PC-3 (cell line): ENCODE measurements around the gene APIP. TPM values are rescaled to one million over a fixed set of nuclear protein-coding genes. Genes with fewer than 3 reads are reported as not detected.

Experiments used
- ATAC-seq: fragments of 200-7000 bp; cut with Tn5 transposase; 2 replicates; pipeline ENCODE4 v1.9.1; 2020; ENCODE audit warnings: mild to moderate bottlenecking, moderate library complexity
- BruUV-seq: library from RNA; stranded (reverse); fragments of 400-500 nt; replicated peaks from 2 replicates; lab custom pipeline; 2021; lab: Mats Ljungman, UMichigan
- CTCF ChIA-PET: fragments of 300-600 bp; sonication (Branson Sonifier 250); formaldehyde crosslinking; loops from one replicate; lab custom pipeline; 2022; ENCODE audit warnings: antibody characterized with exemption; lab: Charles Lee
- POLR2A ChIA-PET: fragments of 300-600 bp; sonication (Branson Sonifier 250); formaldehyde crosslinking; loops from one replicate; lab custom pipeline; 2022; ENCODE audit warnings: antibody characterized with exemption; ENCODE audit not compliant: unreplicated experiment; lab: Charles Lee
- DNase-seq: peaks from one replicate; pipeline ENCODE4 v3.0.0-alpha.2; 2015
- H2AFZ ChIP-seq: fragments of 300-600 bp; sonication (generic); 2 replicates; pipeline ENCODE4 v1.6.0; 2016; ENCODE audit warnings: antibody characterized with exemption, low read length
- H3F3A ChIP-seq: fragments of 300-600 bp; sonication (generic); one replicate; pipeline ENCODE4 v1.6.0; 2017; ENCODE audit warnings: antibody characterized with exemption, low read length, control low read depth, mild to moderate bottlenecking; ENCODE audit not compliant: unreplicated experiment
- H3K27ac ChIP-seq: fragments of 300-600 bp; sonication (generic); 2 replicates; pipeline ENCODE4 v1.5.1; 2016; ENCODE audit warnings: mild to moderate bottlenecking, low read length
- H3K27me3 ChIP-seq: fragments of 300-600 bp; sonication (generic); 2 replicates; pipeline ENCODE4 v1.6.1; 2016; ENCODE audit warnings: low read length, mixed read lengths
- H3K36me3 ChIP-seq: fragments of 300-600 bp; sonication (generic); 2 replicates; pipeline ENCODE4 v1.6.1; 2016; ENCODE audit warnings: low read depth, mixed run types, low read length, mixed read lengths
- H3K4me1 ChIP-seq: fragments of 300-600 bp; sonication (generic); 2 replicates; pipeline ENCODE4 v1.5.1; 2016; ENCODE audit warnings: low read length; ENCODE audit not compliant: insufficient read depth
- H3K4me2 ChIP-seq: fragments of 300-600 bp; sonication (generic); 2 replicates; pipeline ENCODE4 v1.6.0; 2016; ENCODE audit warnings: low read length
- H3K4me3 ChIP-seq: fragments of 300-600 bp; sonication (generic); 2 replicates; pipeline ENCODE4 v1.5.1; 2016; ENCODE audit warnings: mild to moderate bottlenecking, low read length, mixed read lengths
- H3K79me2 ChIP-seq: fragments of 300-600 bp; sonication (generic); 2 replicates; pipeline ENCODE4 v1.6.1; 2017; ENCODE audit warnings: low read length, mixed read lengths
- H3K9ac ChIP-seq: fragments of 300-600 bp; sonication (generic); 2 replicates; pipeline ENCODE4 v1.6.0; 2016; ENCODE audit warnings: mild to moderate bottlenecking, low read length
- H3K9me2 ChIP-seq: fragments of 300-600 bp; sonication (generic); replicated peaks from 2 replicates; pipeline ENCODE4 v1.6.1; 2016; ENCODE audit warnings: mixed run types, low read length, mixed read lengths
- H3K9me3 ChIP-seq: fragments of 300-600 bp; sonication (generic); 2 replicates; pipeline ENCODE4 v1.6.1; 2016; ENCODE audit warnings: low read length, mixed read lengths
- H4K20me1 ChIP-seq: fragments of 300-600 bp; sonication (generic); 2 replicates; pipeline ENCODE4 v1.6.1; 2016; ENCODE audit warnings: low read length, mixed read lengths
- CTCF ChIP-seq: fragments of 300-600 bp; sonication (generic); conservative IDR thresholded peaks from 2 replicates; pipeline ENCODE4 v1.5.1; 2017; ENCODE audit warnings: antibody characterized with exemption, low read depth, mild to moderate bottlenecking, low read length
- EZH2 ChIP-seq: fragments of 300-600 bp; sonication (generic); IDR thresholded peaks from one replicate; pipeline ENCODE4 v1.6.1; 2017; ENCODE audit warnings: antibody characterized with exemption, mild to moderate bottlenecking, low read length; ENCODE audit not compliant: unreplicated experiment
- EZH2phosphoT487 ChIP-seq: fragments of 300-600 bp; sonication (generic); IDR thresholded peaks from 2 replicates; pipeline ENCODE4 v1.6.1; 2018; ENCODE audit warnings: mild to moderate bottlenecking, antibody characterized with exemption, low read length, borderline replicate concordance
- intact Hi-C: fragments of 100-400 bp; cut with micrococcal nuclease; formaldehyde crosslinking; loops from 2 replicates; pipeline ENCODE4 v1.9.0; 2023
- total RNA-seq: library from RNA; depleted of rRNA; stranded (reverse); fragments of >200 nt; gene quantifications from 2 replicates; pipeline ENCODE4 v1.2.3, GENCODE V29; 2014

APIP gene
- total RNA-seq, 1 experiment from 2014 or later = 35.3 TPM

DNA sequence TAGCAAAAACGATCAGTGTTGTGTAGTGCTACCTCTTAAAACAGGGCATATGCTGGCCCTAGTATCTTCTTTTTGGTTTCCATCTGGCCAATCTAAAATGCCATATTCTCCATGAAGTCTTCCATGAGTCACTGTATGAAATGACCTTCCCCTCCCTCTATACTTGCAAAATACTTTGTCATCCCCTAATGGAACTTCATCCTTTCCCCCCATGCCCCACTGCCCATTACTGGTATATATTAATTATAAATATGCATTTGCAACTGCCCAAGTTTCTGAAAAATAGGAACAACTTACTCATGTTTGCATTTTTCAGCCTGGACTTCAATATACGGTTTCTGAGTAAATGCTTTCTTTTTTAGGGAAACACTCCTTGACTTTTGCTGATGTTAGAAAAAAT lies 4.5 kb downstream of the APIP start:
- ChIA-PET POLR2A (no interaction called here), CTCF (no interaction called here)
- no peaks in the 10 kb centered on the region for H3K27me3 ChIP-seq
- H2AFZ ChIP-seq = no peak overlapping the region
- no TSS peak for BruUV-seq
- no peak for DNase-seq
- intact Hi-C loops = no loop called here
- H3K9me2 ChIP-seq = no peaks in the 10 kb centered on the region
- no peak overlapping the region for H3K27ac ChIP-seq
- H3K4me2 ChIP-seq = no peak overlapping the region
- 0 out of 2 replicates have a peak, but pooled peaks cover 3% of the 10 kb centered on the region for H3K36me3 ChIP-seq
- no peaks in the 10 kb centered on the region for H3F3A ChIP-seq
- peaks cover 10% of the 10 kb centered on the region for H3K4me1 ChIP-seq
- no peak for ATAC-seq
- no peak overlapping the region for H3K4me3 ChIP-seq
- peaks cover 52% of the 10 kb centered on the region for H3K79me2 ChIP-seq
- no peaks in the 10 kb centered on the region for H4K20me1 ChIP-seq
- TF ChIP-seq CTCF (no peak), EZH2phosphoT487 (no peak), EZH2 (no peak)
- H3K9ac ChIP-seq = no peak overlapping the region
- H3K9me3 ChIP-seq = no peaks in the 10 kb centered on the region

DNA sequence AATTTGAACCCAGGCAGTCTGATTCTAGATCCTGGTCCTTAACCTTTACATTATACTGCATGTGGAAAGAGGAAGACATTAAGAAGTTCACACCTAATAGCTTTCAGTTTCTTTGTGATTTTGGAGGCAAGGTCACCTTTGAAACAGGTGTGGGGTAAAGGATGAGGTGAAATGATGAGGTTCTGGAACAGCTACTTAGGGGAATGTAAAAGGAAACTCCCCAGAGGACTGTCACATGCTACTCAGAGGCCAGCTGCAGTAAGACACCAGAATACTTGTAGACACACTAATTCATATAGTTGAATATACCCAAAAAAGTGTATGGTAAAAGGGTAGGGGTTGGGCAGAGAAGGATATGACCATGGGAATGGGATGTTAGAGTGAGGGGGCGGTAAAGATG lies 5.4 kb downstream of the APIP start:
- ChIA-PET CTCF (interaction anchor here (0.6 kb wide), 1 partner anchor 258 kb away, joined by 3 read pairs; no protein-coding TSS in a partner anchor), POLR2A (no interaction called here)
- intact Hi-C loops = no loop called here
- ATAC-seq = no peak
- Histone ChIP-seq H3K9ac (no peak overlapping the region), H3K4me3 (no peak overlapping the region), H3K9me3 (no peaks in the 10 kb centered on the region), H3K27ac (no peak overlapping the region), H4K20me1 (no peaks in the 10 kb centered on the region), H3K27me3 (no peaks in the 10 kb centered on the region), H3K79me2 (peaks cover 50% of the 10 kb centered on the region), H2AFZ (no peak overlapping the region), H3K36me3 (0 out of 2 replicates have a peak, but pooled peaks cover 3% of the 10 kb centered on the region), H3K4me2 (no peak overlapping the region), H3F3A (no peaks in the 10 kb centered on the region), H3K4me1 (peaks cover 10% of the 10 kb centered on the region), H3K9me2 (no peaks in the 10 kb centered on the region)
- DNase-seq = no peak
- TF ChIP-seq EZH2phosphoT487 (no peak), CTCF (no peak), EZH2 (no peak)
- BruUV-seq = no TSS peak

DNA sequence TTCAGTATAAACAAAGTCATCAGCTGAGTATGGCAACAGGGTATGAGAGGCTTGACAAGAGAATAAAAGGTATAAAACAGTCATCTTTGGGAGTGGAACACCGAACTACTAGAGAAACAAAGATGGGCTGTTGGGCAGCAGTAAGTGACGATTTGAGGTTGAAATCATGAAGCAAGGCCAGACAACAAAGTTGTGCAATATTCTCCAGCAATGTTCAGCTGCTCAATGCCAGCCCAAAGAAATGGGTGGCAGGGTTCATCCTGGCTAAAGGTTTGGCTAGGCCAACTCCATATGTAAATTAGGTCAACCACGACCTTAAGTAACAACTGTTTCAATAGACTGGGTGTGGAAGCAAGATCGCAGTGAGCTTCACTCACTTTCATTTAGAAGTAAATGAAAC lies 6.2 kb downstream of the APIP start:
- no peak overlapping the region for H3K9ac ChIP-seq
- no TSS peak for BruUV-seq
- ChIA-PET POLR2A (no interaction called here), CTCF (no interaction called here)
- no peaks in the 10 kb centered on the region for H3K27me3 ChIP-seq
- peaks cover 7% of the 10 kb centered on the region for H3K4me1 ChIP-seq
- no peak for DNase-seq
- TF ChIP-seq EZH2phosphoT487 (no peak), CTCF (no peak), EZH2 (no peak)
- no peak overlapping the region for H3K27ac ChIP-seq
- H4K20me1 ChIP-seq = no peaks in the 10 kb centered on the region
- H3K4me2 ChIP-seq = no peak overlapping the region
- no peaks in the 10 kb centered on the region for H3K9me3 ChIP-seq
- 0 out of 2 replicates have a peak, but pooled peaks cover 3% of the 10 kb centered on the region for H3K36me3 ChIP-seq
- H3F3A ChIP-seq = no peaks in the 10 kb centered on the region
- peaks cover 47% of the 10 kb centered on the region for H3K79me2 ChIP-seq
- H2AFZ ChIP-seq = no peak overlapping the region
- no peak for ATAC-seq
- no peak overlapping the region for H3K4me3 ChIP-seq
- H3K9me2 ChIP-seq = no peaks in the 10 kb centered on the region
- intact Hi-C loops = no loop called here
